Lower lobe of right lung (tissue), 2 donors: ENCODE results near the gene RPL19. TPM values are rescaled to one million over a fixed set of nuclear protein-coding genes. Genes with fewer than 3 reads are reported as not detected.

ENCODE experiments used
- ATAC-seq, 2 donors: fragments of 200-7000 bp; cut with Tn5 transposase; one replicate each; pipeline ENCODE4 v1.9.1; 2020 to 2022; ENCODE audit warnings: mild to moderate bottlenecking in 2 of 2, moderate library complexity in 2 of 2
- DNase-seq: peaks from one replicate; pipeline ENCODE4 v3.0.0-alpha.2; 2020
- H3K27ac ChIP-seq: fragments of 200-600 bp; one replicate; pipeline ENCODE4 v1.8.0; 2022
- H3K27me3 ChIP-seq: fragments of 200-600 bp; one replicate; pipeline ENCODE4 v1.8.0; 2022; ENCODE audit warnings: low read depth
- H3K36me3 ChIP-seq: fragments of 200-600 bp; one replicate; pipeline ENCODE4 v1.8.0; 2022; ENCODE audit warnings: mild to moderate bottlenecking
- H3K4me1 ChIP-seq: fragments of 200-600 bp; one replicate; pipeline ENCODE4 v1.8.0; 2022
- H3K4me3 ChIP-seq: fragments of 200-600 bp; one replicate; pipeline ENCODE4 v1.8.0; 2022; ENCODE audit warnings: mild to moderate bottlenecking
- H3K9me3 ChIP-seq: fragments of 200-600 bp; one replicate; pipeline ENCODE4 v1.8.0; 2022
- intact Hi-C: fragments of 100-400 bp; cut with DNase I; formaldehyde crosslinking; loops from one replicate; pipeline ENCODE4 v1.11.0; 2022
- total RNA-seq: library from RNA; stranded (reverse); fragmentation: NEBNext Ultra II Directional; extraction: Animal tissue kit (Norgen Biotek cat#: 25700); gene quantifications from one replicate; pipeline ENCODE4 v1.2.1, GENCODE V29; 2021
- TF ChIP-seq, protein P1 (sequence below): fragments of 200-600 bp; IDR thresholded peaks from one replicate; pipeline ENCODE4 v1.8.0; 2022; ENCODE audit warnings: antibody characterized with exemption, mild to moderate bottlenecking
- donor health status: DM: no; HTN: yes; CAD: no; lungs with severe emphysema.

Gene RPL19
- total RNA-seq, 1 donor from 2014 or later = 1,465 TPM

DNA sequence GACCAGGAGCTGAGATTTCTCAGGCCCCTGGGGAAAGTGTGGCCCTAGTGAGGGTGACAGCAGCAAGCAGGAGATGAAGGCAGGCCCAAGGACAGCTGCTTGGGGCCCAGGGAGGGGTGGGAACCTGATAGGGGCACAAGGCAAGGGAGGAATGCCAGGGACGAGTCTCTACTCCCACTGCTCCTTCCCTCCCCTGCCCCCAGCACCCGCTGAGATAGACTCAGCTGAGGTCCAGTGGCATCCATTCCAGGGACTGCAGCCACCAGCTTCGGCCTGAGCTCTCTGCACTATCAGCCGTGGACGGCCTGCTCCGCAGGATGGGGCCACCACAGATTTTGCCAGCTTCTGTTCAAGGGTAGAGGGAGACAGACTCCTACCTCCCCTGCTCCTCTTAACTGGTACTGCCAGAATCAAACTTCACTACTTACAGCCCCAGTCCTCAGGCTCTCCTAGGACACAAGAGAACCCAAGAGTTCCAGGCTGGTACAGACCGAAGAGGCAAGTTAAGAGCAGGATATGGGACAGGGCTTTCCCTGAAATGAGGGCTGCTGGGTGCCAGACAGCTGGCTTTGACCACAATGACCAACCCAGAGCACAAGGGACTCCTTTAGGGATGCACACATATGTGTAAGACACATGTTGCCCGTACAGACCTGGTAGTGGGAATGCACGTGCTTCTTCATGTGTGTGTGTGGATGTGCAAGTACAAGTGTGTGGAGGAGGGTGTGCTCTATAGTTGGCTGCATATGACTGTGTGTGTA is 8.2 kb upstream of the RPL19 start:
- ATAC-seq = no peak
- H3K36me3 ChIP-seq = peaks cover 68% of the 10 kb centered on the region
- TF ChIP-seq, protein P1, sequence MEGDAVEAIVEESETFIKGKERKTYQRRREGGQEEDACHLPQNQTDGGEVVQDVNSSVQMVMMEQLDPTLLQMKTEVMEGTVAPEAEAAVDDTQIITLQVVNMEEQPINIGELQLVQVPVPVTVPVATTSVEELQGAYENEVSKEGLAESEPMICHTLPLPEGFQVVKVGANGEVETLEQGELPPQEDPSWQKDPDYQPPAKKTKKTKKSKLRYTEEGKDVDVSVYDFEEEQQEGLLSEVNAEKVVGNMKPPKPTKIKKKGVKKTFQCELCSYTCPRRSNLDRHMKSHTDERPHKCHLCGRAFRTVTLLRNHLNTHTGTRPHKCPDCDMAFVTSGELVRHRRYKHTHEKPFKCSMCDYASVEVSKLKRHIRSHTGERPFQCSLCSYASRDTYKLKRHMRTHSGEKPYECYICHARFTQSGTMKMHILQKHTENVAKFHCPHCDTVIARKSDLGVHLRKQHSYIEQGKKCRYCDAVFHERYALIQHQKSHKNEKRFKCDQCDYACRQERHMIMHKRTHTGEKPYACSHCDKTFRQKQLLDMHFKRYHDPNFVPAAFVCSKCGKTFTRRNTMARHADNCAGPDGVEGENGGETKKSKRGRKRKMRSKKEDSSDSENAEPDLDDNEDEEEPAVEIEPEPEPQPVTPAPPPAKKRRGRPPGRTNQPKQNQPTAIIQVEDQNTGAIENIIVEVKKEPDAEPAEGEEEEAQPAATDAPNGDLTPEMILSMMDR = no peak

DNA sequence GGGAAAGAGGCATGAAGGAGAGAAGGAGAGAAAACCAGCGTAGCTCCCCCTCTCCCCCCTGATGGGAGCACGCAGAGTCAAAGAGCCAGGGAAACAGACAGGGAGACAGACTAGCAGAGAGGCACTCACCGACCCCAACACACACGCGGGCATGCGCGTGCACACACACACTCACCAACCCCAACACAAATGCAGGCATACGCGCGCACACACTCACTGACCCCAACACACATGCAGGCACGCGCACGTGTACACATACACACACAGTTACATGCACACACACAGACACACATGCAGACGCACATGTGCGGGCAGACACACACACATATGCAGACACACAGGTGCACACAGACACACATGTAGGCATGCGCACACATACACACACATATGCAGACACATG is 7.2 kb upstream of the RPL19 start:
- Histone ChIP-seq H3K27ac (no peak overlapping the region), H3K4me3 (no peak overlapping the region), H3K36me3 (peaks cover 59% of the 10 kb centered on the region), H3K27me3 (no peaks in the 10 kb centered on the region), H3K4me1 (peaks cover 26% of the 10 kb centered on the region), H3K9me3 (no peaks in the 10 kb centered on the region)
- DNase-seq (no peak), ATAC-seq (no peak)
- TF ChIP-seq, protein P1 = no peak
- intact Hi-C loops = no loop called here

More for the DNA sequence above, 8.2 kb upstream of the RPL19 start:
- DNase-seq = no peak
- Histone ChIP-seq H3K9me3 (no peaks in the 10 kb centered on the region), H3K27me3 (no peaks in the 10 kb centered on the region), H3K4me3 (no peak overlapping the region), H3K27ac (no peak overlapping the region), H3K4me1 (peaks cover 20% of the 10 kb centered on the region)
- intact Hi-C loops = no loop called here

GRCh38 chr17:39193346-39193745 is 6.7 kb upstream of the RPL19 start:
- Histone ChIP-seq H3K27ac (no peak overlapping the region), H3K4me1 (peaks cover 31% of the 10 kb centered on the region), H3K4me3 (no peak overlapping the region), H3K36me3 (peaks cover 54% of the 10 kb centered on the region), H3K27me3 (no peaks in the 10 kb centered on the region), H3K9me3 (no peaks in the 10 kb centered on the region)
- intact Hi-C loops = no loop called here
- TF ChIP-seq, protein P1 = no peak
- ATAC-seq (no peak), DNase-seq (no peak)

- H3K27me3 ChIP-seq = no peaks in the 10 kb centered on the region
- intact Hi-C loops = no loop called here
- DNase-seq (peak; percentile 61), ATAC-seq (peak; percentile 27 to 32)
- TF ChIP-seq, protein P1 = no peak
- peaks cover 44% of the 10 kb centered on the region for H3K36me3 ChIP-seq
- peak overlapping the region; percentile 73 for H3K27ac ChIP-seq
- H3K9me3 ChIP-seq = no peaks in the 10 kb centered on the region
- H3K4me1 ChIP-seq = peaks cover 41% of the 10 kb centered on the region
- H3K4me3 ChIP-seq = peak overlapping the region; percentile 91
Observed at GRCh38 chr17:39194089-39194984, 5.7 kb upstream of the RPL19 start.

- H3K9me3 ChIP-seq = no peaks in the 10 kb centered on the region
- ATAC-seq (no peak), DNase-seq (no peak)
- peak overlapping the region; percentile 91 for H3K4me3 ChIP-seq
- peaks cover 39% of the 10 kb centered on the region for H3K36me3 ChIP-seq
- TF ChIP-seq, protein P1 = no peak
- H3K27ac ChIP-seq = peak overlapping the region; percentile 73
- intact Hi-C loops = no loop called here
- no peaks in the 10 kb centered on the region for H3K27me3 ChIP-seq
- peaks cover 44% of the 10 kb centered on the region for H3K4me1 ChIP-seq
Observed at GRCh38 chr17:39194985-39195524, 5.0 kb upstream of the RPL19 start.
